ENCODE results near the gene NDE1. TPM values are rescaled to one million over a fixed set of nuclear protein-coding genes. Genes with fewer than 3 reads are reported as not detected.

NDE1 gene
- total and polyA plus RNA-seq, 12 donors = 3.1 to 21.6 (median 14.7) TPM

GRCh38 chr16:15694499-15694898, 44.5 kb downstream of the NDE1 start:
- WGBS, 4 donors = 91 to 97% (median 95%) methylated on average over 5 of the region's 5 CpGs
- Histone ChIP-seq H3K9me3 (replicated peaks in 1 of 3) (no peaks in the 10 kb centered on the region), H3K36me3 (replicated peaks in 1 of 2) (peaks cover 0 to 68% of the 10 kb centered on the region in 2 donors), H3K4me3 (no peak overlapping the region), H3K27me3 (no peaks in the 10 kb centered on the region), H3K27ac (no peak overlapping the region), H3K4me1 (replicated peaks in 1 of 2) (no peaks in the 10 kb centered on the region)
- intact Hi-C loops (cut with DNase I) = no loop called here
- DNase-seq = no peak
- TF ChIP-seq POLR2A (IDR thresholded peaks at IDR 0.05) = no peak
- TF ChIP-seq CTCF (IDR thresholded peaks at IDR 0.05) = no peak

- H3K27me3 ChIP-seq = no peaks in the 10 kb centered on the region
- no peak overlapping the region for H3K27ac ChIP-seq
- TF ChIP-seq CTCF (IDR thresholded peaks at IDR 0.05) (no peak), POLR2A (IDR thresholded peaks at IDR 0.05) (no peak)
- peaks cover 0 to 50% of the 10 kb centered on the region in 2 donors for H3K36me3 ChIP-seq (replicated peaks in 1 of 2)
- no peaks in the 10 kb centered on the region for H3K4me1 ChIP-seq (replicated peaks in 1 of 2)
- 95 to 100% (median 97%) methylated on average over 9 to 12 of the region's 12 CpGs for WGBS, 4 donors
- no peak overlapping the region for H3K4me3 ChIP-seq
- no peak for DNase-seq
- intact Hi-C loops (cut with DNase I) = loop anchor here in 1 of 2 donors (10.0 kb wide), 1 partner anchor 275 kb away; no protein-coding TSS in a partner anchor
- no peaks in the 10 kb centered on the region for H3K9me3 ChIP-seq (replicated peaks in 1 of 3)
Observed at GRCh38 chr16:15699819-15700218, 49.8 kb downstream of the NDE1 start.

GRCh38 chr16:15701367-15701766, 51.3 kb downstream of the NDE1 start:
- H3K9me3 ChIP-seq (replicated peaks in 1 of 3) = no peaks in the 10 kb centered on the region
- peaks cover 0 to 48% of the 10 kb centered on the region in 2 donors for H3K36me3 ChIP-seq (replicated peaks in 1 of 2)
- H3K27me3 ChIP-seq = no peaks in the 10 kb centered on the region
- H3K4me1 ChIP-seq (replicated peaks in 1 of 2) = no peaks in the 10 kb centered on the region
- H3K27ac ChIP-seq = no peak overlapping the region
- 90 to 95% (median 94%) methylated on average over 6 of the region's 6 CpGs for WGBS, 4 donors
- intact Hi-C loops (cut with DNase I) = loop anchor here in 1 of 2 donors (10.0 kb wide), 1 partner anchor 277 kb away; no protein-coding TSS in a partner anchor
- no peak for DNase-seq
- H3K4me3 ChIP-seq = no peak overlapping the region
- no peak for TF ChIP-seq POLR2A (IDR thresholded peaks at IDR 0.05)
- no peak for TF ChIP-seq CTCF (IDR thresholded peaks at IDR 0.05)

GRCh38 chr16:15701975-15702970, 52.2 kb downstream of the NDE1 start:
- Histone ChIP-seq H3K9me3 (replicated peaks in 1 of 3) (no peaks in the 10 kb centered on the region), H3K27me3 (no peaks in the 10 kb centered on the region), H3K27ac (no peak overlapping the region), H3K36me3 (replicated peaks in 1 of 2) (peaks cover 0 to 38% of the 10 kb centered on the region in 2 donors), H3K4me1 (replicated peaks in 1 of 2) (no peaks in the 10 kb centered on the region), H3K4me3 (no peak overlapping the region)
- intact Hi-C loops (cut with DNase I) = loop anchor here in 1 of 2 donors (10.0 kb wide), 1 partner anchor 277 kb away; no protein-coding TSS in a partner anchor
- WGBS, 4 donors = 82 to 86% (median 83%) methylated on average over 11 of the region's 11 CpGs
- DNase-seq = no peak
- no peak for TF ChIP-seq CTCF (IDR thresholded peaks at IDR 0.05)
- no peak for TF ChIP-seq POLR2A (IDR thresholded peaks at IDR 0.05)
